ENCODE results near the gene ARHGAP26.

GRCh38 chr5:142859037-142859436 lies 88.9 kb downstream of the ARHGAP26 start:
- TF ChIP-seq, protein P1, sequence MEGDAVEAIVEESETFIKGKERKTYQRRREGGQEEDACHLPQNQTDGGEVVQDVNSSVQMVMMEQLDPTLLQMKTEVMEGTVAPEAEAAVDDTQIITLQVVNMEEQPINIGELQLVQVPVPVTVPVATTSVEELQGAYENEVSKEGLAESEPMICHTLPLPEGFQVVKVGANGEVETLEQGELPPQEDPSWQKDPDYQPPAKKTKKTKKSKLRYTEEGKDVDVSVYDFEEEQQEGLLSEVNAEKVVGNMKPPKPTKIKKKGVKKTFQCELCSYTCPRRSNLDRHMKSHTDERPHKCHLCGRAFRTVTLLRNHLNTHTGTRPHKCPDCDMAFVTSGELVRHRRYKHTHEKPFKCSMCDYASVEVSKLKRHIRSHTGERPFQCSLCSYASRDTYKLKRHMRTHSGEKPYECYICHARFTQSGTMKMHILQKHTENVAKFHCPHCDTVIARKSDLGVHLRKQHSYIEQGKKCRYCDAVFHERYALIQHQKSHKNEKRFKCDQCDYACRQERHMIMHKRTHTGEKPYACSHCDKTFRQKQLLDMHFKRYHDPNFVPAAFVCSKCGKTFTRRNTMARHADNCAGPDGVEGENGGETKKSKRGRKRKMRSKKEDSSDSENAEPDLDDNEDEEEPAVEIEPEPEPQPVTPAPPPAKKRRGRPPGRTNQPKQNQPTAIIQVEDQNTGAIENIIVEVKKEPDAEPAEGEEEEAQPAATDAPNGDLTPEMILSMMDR (IDR thresholded peaks at IDR 0.05): no peak
- no peak for TF ChIP-seq POLR2A (IDR thresholded peaks at IDR 0.05)
